ENCODE results near the gene MTM1.

MTM1 gene

GRCh38 chrX:150701377-150701776 is 133.0 kb downstream of the MTM1 start:
- FAIRE-seq (no peak), DNase-seq (ENCODE audit: insufficient read length) (no peak)
- TF ChIP-seq POLR2A (IDR thresholded peaks at IDR 0.05; ENCODE audit: low read depth, low read length), result no peak
- no peak for TF ChIP-seq POLR2AphosphoS5 (IDR thresholded peaks at IDR 0.05; ENCODE audit: low read depth, low read length)
- no peak for TF ChIP-seq TAF1 (IDR thresholded peaks at IDR 0.05; ENCODE audit: borderline replicate concordance, low read depth, low read length)

- TF ChIP-seq POLR2AphosphoS5 (IDR thresholded peaks at IDR 0.05; ENCODE audit: low read depth, low read length), result no peak
- TF ChIP-seq TAF1 (IDR thresholded peaks at IDR 0.05; ENCODE audit: borderline replicate concordance, low read depth, low read length), result no peak
- no peak for TF ChIP-seq POLR2A (IDR thresholded peaks at IDR 0.05; ENCODE audit: low read depth, low read length)
- no peak for FAIRE-seq
Observed at GRCh38 chrX:150702966-150703694, 134.7 kb downstream of the MTM1 start.

GRCh38 chrX:150703695-150703974 is 135.2 kb downstream of the MTM1 start:
- FAIRE-seq (no peak), DNase-seq (ENCODE audit: insufficient read length) (no peak)
- TF ChIP-seq TAF1 (IDR thresholded peaks at IDR 0.05; ENCODE audit: borderline replicate concordance, low read depth, low read length) (no peak), POLR2AphosphoS5 (IDR thresholded peaks at IDR 0.05; ENCODE audit: low read depth, low read length) (no peak), POLR2A (IDR thresholded peaks at IDR 0.05; ENCODE audit: low read depth, low read length) (no peak)

More at GRCh38 chrX:150702966-150703694, 134.7 kb downstream of the MTM1 start:
- no peak for DNase-seq (ENCODE audit: insufficient read length)

- FAIRE-seq (no peak), DNase-seq (ENCODE audit: insufficient read length) (no peak)
- no peak for TF ChIP-seq TAF1 (IDR thresholded peaks at IDR 0.05; ENCODE audit: borderline replicate concordance, low read depth, low read length)
- TF ChIP-seq POLR2A (IDR thresholded peaks at IDR 0.05; ENCODE audit: low read depth, low read length), result no peak
- no peak for TF ChIP-seq POLR2AphosphoS5 (IDR thresholded peaks at IDR 0.05; ENCODE audit: low read depth, low read length)
Observed at GRCh38 chrX:150704030-150704613, 135.7 kb downstream of the MTM1 start.

- FAIRE-seq, result no peak
- no peak for TF ChIP-seq POLR2AphosphoS5 (IDR thresholded peaks at IDR 0.05; ENCODE audit: low read depth, low read length)
- no peak for TF ChIP-seq TAF1 (IDR thresholded peaks at IDR 0.05; ENCODE audit: borderline replicate concordance, low read depth, low read length)
- no peak for TF ChIP-seq POLR2A (IDR thresholded peaks at IDR 0.05; ENCODE audit: low read depth, low read length)
- no peak for DNase-seq (ENCODE audit: insufficient read length)
Observed at GRCh38 chrX:150712619-150713018, 144.2 kb downstream of the MTM1 start.

- no peak for DNase-seq (ENCODE audit: insufficient read length)
- FAIRE-seq, result no peak
- TF ChIP-seq POLR2A (IDR thresholded peaks at IDR 0.05; ENCODE audit: low read depth, low read length) (no peak), TAF1 (IDR thresholded peaks at IDR 0.05; ENCODE audit: borderline replicate concordance, low read depth, low read length) (no peak), POLR2AphosphoS5 (IDR thresholded peaks at IDR 0.05; ENCODE audit: low read depth, low read length) (no peak)
Observed at GRCh38 chrX:150715184-150715583, 146.8 kb downstream of the MTM1 start.

- FAIRE-seq (no peak), DNase-seq (ENCODE audit: insufficient read length) (no peak)
- no peak for TF ChIP-seq POLR2AphosphoS5 (IDR thresholded peaks at IDR 0.05; ENCODE audit: low read depth, low read length)
- no peak for TF ChIP-seq TAF1 (IDR thresholded peaks at IDR 0.05; ENCODE audit: borderline replicate concordance, low read depth, low read length)
- no peak for TF ChIP-seq POLR2A (IDR thresholded peaks at IDR 0.05; ENCODE audit: low read depth, low read length)
Observed at GRCh38 chrX:150719621-150720020, 151.2 kb downstream of the MTM1 start.
